ENCODE data around the gene DAW1. TPM values are rescaled to one million over a fixed set of nuclear protein-coding genes. Genes with fewer than 3 reads are reported as not detected.

DAW1 gene
- total RNA-seq, 1 experiment from 2014 or later = 0.26 TPM

GRCh38 chr2:227891673-227892072, 20.2 kb downstream of the DAW1 start:
- no peak for ATAC-seq
- in situ Hi-C loops (cut with HindIII; ENCODE audit: low pct_unique_long_range_greater_than_20kb, low sequenced_read_pairs) (no loop called here), intact Hi-C loops (cut with micrococcal nuclease; ENCODE audit: unreplicated experiment) (loop anchor here (2.0 to 10.0 kb wide), 2 partner anchors 767 to 1383 kb away; partner anchors contain the start of gene PID1)
- Histone ChIP-seq H3K36me3 (ENCODE audit: control insufficient read depth, insufficient read depth, low read length) (no peaks in the 10 kb centered on the region), H3K9me3 (ENCODE audit: control insufficient read depth, insufficient read depth, low read depth, low read length) (no peaks in the 10 kb centered on the region), H3K4me3 (ENCODE audit: low read depth in 2 of 2, low read length in 2 of 2) (no peak overlapping the region), H3K27me3 (ENCODE audit: control insufficient read depth, insufficient read depth, low read length) (no peaks in the 10 kb centered on the region), H3K27ac (ENCODE audit: low read length) (no peak overlapping the region), H3K4me1 (ENCODE audit: control insufficient read depth, insufficient read depth, low read length) (no peaks in the 10 kb centered on the region)
- ChIA-PET CTCF (interaction anchor here (1.0 kb wide), 1 partner anchor 20 kb away, joined by 3 read pairs; the partner anchor contains the start of gene DAW1), POLR2A (no interaction called here)
- no TSS peak for BruUV-seq (replicated peaks)
- DNase-seq (ENCODE audit: low read depth, low spot score) = no peak
- no peak for TF ChIP-seq POLR2AphosphoS5 (IDR thresholded peaks at IDR 0.05; ENCODE audit: low read depth, low read length)
- TF ChIP-seq, protein P1, sequence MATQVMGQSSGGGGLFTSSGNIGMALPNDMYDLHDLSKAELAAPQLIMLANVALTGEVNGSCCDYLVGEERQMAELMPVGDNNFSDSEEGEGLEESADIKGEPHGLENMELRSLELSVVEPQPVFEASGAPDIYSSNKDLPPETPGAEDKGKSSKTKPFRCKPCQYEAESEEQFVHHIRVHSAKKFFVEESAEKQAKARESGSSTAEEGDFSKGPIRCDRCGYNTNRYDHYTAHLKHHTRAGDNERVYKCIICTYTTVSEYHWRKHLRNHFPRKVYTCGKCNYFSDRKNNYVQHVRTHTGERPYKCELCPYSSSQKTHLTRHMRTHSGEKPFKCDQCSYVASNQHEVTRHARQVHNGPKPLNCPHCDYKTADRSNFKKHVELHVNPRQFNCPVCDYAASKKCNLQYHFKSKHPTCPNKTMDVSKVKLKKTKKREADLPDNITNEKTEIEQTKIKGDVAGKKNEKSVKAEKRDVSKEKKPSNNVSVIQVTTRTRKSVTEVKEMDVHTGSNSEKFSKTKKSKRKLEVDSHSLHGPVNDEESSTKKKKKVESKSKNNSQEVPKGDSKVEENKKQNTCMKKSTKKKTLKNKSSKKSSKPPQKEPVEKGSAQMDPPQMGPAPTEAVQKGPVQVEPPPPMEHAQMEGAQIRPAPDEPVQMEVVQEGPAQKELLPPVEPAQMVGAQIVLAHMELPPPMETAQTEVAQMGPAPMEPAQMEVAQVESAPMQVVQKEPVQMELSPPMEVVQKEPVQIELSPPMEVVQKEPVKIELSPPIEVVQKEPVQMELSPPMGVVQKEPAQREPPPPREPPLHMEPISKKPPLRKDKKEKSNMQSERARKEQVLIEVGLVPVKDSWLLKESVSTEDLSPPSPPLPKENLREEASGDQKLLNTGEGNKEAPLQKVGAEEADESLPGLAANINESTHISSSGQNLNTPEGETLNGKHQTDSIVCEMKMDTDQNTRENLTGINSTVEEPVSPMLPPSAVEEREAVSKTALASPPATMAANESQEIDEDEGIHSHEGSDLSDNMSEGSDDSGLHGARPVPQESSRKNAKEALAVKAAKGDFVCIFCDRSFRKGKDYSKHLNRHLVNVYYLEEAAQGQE (IDR thresholded peaks at IDR 0.05; ENCODE audit: insufficient read depth in 1 of 2, low read depth in 2 of 2, low read length in 1 of 2) = no peak

DNA sequence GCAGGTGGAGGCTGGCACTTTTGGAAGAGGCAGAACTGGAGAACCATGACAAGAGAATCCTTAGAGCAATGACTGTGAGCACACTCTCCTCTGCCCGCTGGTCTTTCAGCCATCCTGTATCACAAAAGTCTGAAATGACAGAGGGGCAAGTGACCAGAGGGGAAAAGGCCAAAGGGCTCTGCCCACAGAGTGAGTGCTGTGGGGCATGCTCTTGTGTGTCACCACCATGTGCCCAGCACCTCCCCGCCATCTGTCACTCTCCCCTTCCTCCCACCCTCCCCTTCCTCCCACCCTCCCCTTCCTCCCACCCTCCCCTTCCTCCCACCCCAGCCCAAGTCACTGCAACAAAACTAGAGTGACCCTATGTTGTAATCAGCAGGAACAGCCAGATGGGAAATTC, 31.9 kb downstream of the DAW1 start:
- in situ Hi-C loops (cut with HindIII; ENCODE audit: low pct_unique_long_range_greater_than_20kb, low sequenced_read_pairs) (no loop called here), intact Hi-C loops (cut with micrococcal nuclease; ENCODE audit: unreplicated experiment) (no loop called here)
- CTCF ChIA-PET = interaction anchor here (0.7 kb wide), 1 partner anchor 45 kb away, joined by 3 read pairs; no protein-coding TSS in a partner anchor

More for the DNA sequence above, 31.9 kb downstream of the DAW1 start:
- Histone ChIP-seq H3K4me3 (ENCODE audit: low read depth in 2 of 2, low read length in 2 of 2) (no peak overlapping the region), H3K27me3 (ENCODE audit: control insufficient read depth, insufficient read depth, low read length) (no peaks in the 10 kb centered on the region), H3K9me3 (ENCODE audit: control insufficient read depth, insufficient read depth, low read depth, low read length) (no peaks in the 10 kb centered on the region), H3K27ac (ENCODE audit: low read length) (no peak overlapping the region), H3K36me3 (ENCODE audit: control insufficient read depth, insufficient read depth, low read length) (no peaks in the 10 kb centered on the region), H3K4me1 (ENCODE audit: control insufficient read depth, insufficient read depth, low read length) (no peaks in the 10 kb centered on the region)
- no TSS peak for BruUV-seq (replicated peaks)
- DNase-seq (ENCODE audit: low read depth, low spot score) (no peak), ATAC-seq (no peak)
- POLR2A ChIA-PET = no interaction called here
- TF ChIP-seq POLR2AphosphoS5 (IDR thresholded peaks at IDR 0.05; ENCODE audit: low read depth, low read length) (no peak), SIN3A (IDR thresholded peaks at IDR 0.05; ENCODE audit: borderline replicate concordance, insufficient read depth, low read depth, low read length) (no peak), CTCF (IDR thresholded peaks at IDR 0.05) (no peak), TCF7L2 (IDR thresholded peaks at IDR 0.05; ENCODE audit: low read depth, low read length) (no peak)
- TF ChIP-seq, protein P1 (IDR thresholded peaks at IDR 0.05; ENCODE audit: insufficient read depth in 1 of 2, low read depth in 2 of 2, low read length in 1 of 2) = no peak

All from Panc1 (cell line).